Fibroblast of lung (primary cell): ENCODE results near the gene ACTR8.

ENCODE experiments used
- EZH2 ChIP-seq: IDR thresholded peaks from 2 replicates; pipeline ENCODE4 v1.5.1; 2012; ENCODE audit warnings: low read length, control low read depth, mild to moderate bottlenecking; ENCODE audit errors: missing control alignments
- TF ChIP-seq, protein P1 (sequence below), 2 donors: IDR thresholded peaks in 1 of 2; conservative IDR thresholded peaks in 1 of 2; 1 replicate in 1 of 2; 2 replicates in 1 of 2; pipeline ENCODE4 v1.5.1; 2011 to 2012; ENCODE audit warnings: low read length in 2 of 2, control low read depth in 1 of 2, inconsistent platforms in 1 of 2, low read depth in 1 of 2, mild to moderate bottlenecking in 1 of 2

DNA sequence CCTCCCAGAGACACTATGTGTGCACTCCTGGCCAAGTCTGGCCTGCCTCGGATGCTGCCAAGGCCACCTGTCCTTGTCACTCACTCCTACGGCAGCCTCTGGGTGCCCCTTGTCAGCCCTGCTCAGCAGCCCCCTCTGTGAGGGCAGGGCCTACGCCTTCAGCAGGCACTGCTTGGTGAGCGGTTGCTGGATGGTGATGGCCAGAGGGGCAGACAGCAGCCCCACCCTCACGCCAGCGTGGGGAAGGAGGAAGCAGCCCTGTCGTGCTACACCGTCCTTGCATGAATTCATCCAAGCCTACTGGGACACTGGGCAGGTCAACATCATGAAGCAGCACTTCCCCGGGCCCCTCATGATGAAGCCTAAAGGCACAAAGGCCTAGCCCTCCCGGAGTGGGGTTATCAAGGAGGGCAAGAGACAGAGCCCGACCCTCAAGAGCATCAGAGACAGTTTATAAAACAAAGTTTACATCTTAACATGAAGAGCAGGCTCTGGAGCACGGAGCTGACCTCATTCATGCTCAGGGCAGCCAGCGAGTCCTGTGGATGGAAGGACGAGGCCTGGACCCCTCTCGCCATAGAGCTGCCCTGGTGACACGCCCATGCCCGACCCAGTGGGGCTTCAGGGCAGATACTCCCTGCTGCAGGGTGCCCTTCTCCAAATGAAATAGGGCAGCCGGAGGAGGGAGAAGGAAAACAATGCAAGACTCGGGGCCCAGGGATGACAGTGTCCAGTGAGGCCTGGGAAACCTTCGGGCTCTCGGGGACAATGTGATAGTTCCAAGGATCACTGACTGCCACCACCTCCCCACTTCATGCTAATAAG lies 61.0 kb downstream of the ACTR8 start:
- no peak for TF ChIP-seq EZH2
- TF ChIP-seq, protein P1, sequence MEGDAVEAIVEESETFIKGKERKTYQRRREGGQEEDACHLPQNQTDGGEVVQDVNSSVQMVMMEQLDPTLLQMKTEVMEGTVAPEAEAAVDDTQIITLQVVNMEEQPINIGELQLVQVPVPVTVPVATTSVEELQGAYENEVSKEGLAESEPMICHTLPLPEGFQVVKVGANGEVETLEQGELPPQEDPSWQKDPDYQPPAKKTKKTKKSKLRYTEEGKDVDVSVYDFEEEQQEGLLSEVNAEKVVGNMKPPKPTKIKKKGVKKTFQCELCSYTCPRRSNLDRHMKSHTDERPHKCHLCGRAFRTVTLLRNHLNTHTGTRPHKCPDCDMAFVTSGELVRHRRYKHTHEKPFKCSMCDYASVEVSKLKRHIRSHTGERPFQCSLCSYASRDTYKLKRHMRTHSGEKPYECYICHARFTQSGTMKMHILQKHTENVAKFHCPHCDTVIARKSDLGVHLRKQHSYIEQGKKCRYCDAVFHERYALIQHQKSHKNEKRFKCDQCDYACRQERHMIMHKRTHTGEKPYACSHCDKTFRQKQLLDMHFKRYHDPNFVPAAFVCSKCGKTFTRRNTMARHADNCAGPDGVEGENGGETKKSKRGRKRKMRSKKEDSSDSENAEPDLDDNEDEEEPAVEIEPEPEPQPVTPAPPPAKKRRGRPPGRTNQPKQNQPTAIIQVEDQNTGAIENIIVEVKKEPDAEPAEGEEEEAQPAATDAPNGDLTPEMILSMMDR (conservative IDR thresholded peaks at IDR 0.05 in 1 of 2, IDR thresholded peaks at IDR 0.05 in 1 of 2; ENCODE audit: low read depth in 1 of 2, low read length in 2 of 2) = no peak
